Coronary artery (tissue), 2 donors: ENCODE results near the gene HSF2BP.

Experiments
- DNase-seq: peaks from one replicate; pipeline ENCODE4 v3.0.0-alpha.2; 2017; ENCODE audit warnings: low spot score
- H3K27ac ChIP-seq, 2 donors: fragments of 200-600 bp; sonication (generic); one replicate each; pipeline ENCODE4 v1.5.1; 2016 to 2019
- H3K4me3 ChIP-seq: fragments of 200-600 bp; sonication (generic); 2 replicates; pipeline ENCODE4 v1.5.1; 2016; ENCODE audit warnings: mild to moderate bottlenecking, moderate library complexity
- CTCF ChIP-seq: fragments of 200-600 bp; sonication (generic); IDR thresholded peaks from one replicate; pipeline ENCODE4 v1.5.1; 2019; ENCODE audit warnings: antibody characterized with exemption

Gene HSF2BP

GRCh38 chr21:43631411-43632107, 27.7 kb downstream of the HSF2BP start:
- H3K27ac ChIP-seq, result no peak overlapping the region
- no peak for DNase-seq
- no peak for TF ChIP-seq CTCF

GRCh38 chr21:43627527-43627926, 31.8 kb downstream of the HSF2BP start:
- no peak for TF ChIP-seq CTCF

More at GRCh38 chr21:43631411-43632107, 27.7 kb downstream of the HSF2BP start:
- no peak overlapping the region for H3K4me3 ChIP-seq

GRCh38 chr21:43626390-43626789, 32.9 kb downstream of the HSF2BP start:
- no peak for TF ChIP-seq CTCF
- Histone ChIP-seq H3K4me3 (no peak overlapping the region), H3K27ac (no peak overlapping the region)
- DNase-seq, result no peak

More at GRCh38 chr21:43627527-43627926, 31.8 kb downstream of the HSF2BP start:
- H3K27ac ChIP-seq, result no peak overlapping the region
- H3K4me3 ChIP-seq, result no peak overlapping the region
- no peak for DNase-seq

GRCh38 chr21:43624339-43624738, 34.9 kb downstream of the HSF2BP start:
- DNase-seq, result no peak
- no peak overlapping the region for H3K27ac ChIP-seq
- H3K4me3 ChIP-seq, result no peak overlapping the region
- TF ChIP-seq CTCF, result no peak

- no peak for DNase-seq
- Histone ChIP-seq H3K4me3 (no peak overlapping the region), H3K27ac (no peak overlapping the region)
- TF ChIP-seq CTCF, result no peak
Observed at GRCh38 chr21:43623588-43623987, 35.7 kb downstream of the HSF2BP start.

- DNase-seq, result no peak
- no peak overlapping the region for H3K4me3 ChIP-seq
- no peak for TF ChIP-seq CTCF
- H3K27ac ChIP-seq, result no peak overlapping the region
Observed at GRCh38 chr21:43622796-43623195, 36.5 kb downstream of the HSF2BP start.

- Histone ChIP-seq H3K4me3 (no peak overlapping the region), H3K27ac (no peak overlapping the region)
- DNase-seq, result no peak
- no peak for TF ChIP-seq CTCF
Observed at GRCh38 chr21:43619856-43620255, 39.4 kb downstream of the HSF2BP start.
